Measurements from ENCODE around the gene COX7A2.
A peak's percentile ranks its signal among the peaks of the same experiment; 100 is the strongest.

The COX7A2 gene

DNA sequence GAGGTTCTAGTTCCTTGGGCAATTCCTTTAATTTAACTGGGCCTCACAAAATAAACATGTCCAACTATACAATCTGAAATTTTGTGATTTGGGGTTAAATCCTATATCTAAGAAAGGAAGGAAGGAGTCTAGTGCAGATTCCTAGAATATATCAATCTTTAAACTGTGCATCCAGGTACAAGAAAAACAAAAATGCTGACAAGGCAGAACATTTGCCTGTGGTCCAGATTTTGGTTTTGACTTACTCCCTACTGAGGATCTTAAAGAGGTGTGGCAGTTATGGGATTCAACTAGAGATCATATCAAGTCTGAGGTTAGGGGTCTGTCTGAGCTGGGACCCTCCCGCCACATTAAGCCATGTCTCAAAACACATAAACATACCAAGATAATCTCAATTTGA, 17.7 kb upstream of the COX7A2 start:
- TF ChIP-seq, protein P1, sequence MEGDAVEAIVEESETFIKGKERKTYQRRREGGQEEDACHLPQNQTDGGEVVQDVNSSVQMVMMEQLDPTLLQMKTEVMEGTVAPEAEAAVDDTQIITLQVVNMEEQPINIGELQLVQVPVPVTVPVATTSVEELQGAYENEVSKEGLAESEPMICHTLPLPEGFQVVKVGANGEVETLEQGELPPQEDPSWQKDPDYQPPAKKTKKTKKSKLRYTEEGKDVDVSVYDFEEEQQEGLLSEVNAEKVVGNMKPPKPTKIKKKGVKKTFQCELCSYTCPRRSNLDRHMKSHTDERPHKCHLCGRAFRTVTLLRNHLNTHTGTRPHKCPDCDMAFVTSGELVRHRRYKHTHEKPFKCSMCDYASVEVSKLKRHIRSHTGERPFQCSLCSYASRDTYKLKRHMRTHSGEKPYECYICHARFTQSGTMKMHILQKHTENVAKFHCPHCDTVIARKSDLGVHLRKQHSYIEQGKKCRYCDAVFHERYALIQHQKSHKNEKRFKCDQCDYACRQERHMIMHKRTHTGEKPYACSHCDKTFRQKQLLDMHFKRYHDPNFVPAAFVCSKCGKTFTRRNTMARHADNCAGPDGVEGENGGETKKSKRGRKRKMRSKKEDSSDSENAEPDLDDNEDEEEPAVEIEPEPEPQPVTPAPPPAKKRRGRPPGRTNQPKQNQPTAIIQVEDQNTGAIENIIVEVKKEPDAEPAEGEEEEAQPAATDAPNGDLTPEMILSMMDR (IDR thresholded peaks at IDR 0.05; ENCODE audit: unreplicated experiment in 3 of 3), result no peak
- Mint-ChIP-seq H3K4me1 (no peaks in the 10 kb centered on the region), H3K27ac (no peak overlapping the region), H3K36me3 (ENCODE audit: low read depth) (peaks cover 34% of the 10 kb centered on the region), H3K4me3 (no peak overlapping the region), H3K27me3 (ENCODE audit: low read depth) (no peaks in the 10 kb centered on the region), H3K9me3 (no peaks in the 10 kb centered on the region)

DNA sequence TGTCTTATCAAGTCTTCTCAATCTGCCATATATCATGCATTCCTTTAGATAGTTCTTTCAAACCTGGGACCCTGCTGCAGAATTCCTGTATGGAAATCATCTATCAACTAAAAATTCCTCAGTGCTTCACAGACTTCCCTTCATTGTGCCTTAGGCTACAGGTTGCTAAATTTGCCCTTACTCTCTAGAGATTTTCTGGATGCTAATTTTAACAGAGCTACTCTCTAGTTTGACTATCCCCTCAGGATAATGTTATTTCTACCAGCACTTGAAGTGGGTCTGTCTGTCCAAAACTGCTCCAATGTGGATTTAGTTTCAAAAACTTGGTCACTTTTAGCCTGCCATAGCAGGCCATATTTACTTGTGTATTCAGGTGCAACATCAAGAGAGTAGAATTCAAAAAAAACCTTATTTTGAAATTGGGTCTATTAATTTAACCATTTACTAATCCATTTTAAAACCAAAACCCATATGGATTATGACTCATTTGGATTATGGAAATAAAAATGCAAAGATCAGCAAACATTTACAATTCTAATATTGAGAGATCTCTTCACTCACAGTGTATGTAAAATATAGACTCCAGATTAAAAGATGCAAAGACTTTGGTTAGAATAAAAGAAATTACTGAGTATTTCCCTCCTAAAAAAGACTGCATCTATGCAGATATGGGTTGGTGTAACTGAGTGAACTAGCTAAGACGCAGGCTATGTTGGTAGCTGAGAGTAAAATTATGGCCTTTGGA, 13.9 kb upstream of the COX7A2 start:
- H3K36me3 Mint-ChIP-seq (ENCODE audit: low read depth), result peaks cover 41% of the 10 kb centered on the region
- no peaks in the 10 kb centered on the region for H3K9me3 Mint-ChIP-seq
- H3K27ac Mint-ChIP-seq, result no peak overlapping the region
- H3K4me1 Mint-ChIP-seq, result no peaks in the 10 kb centered on the region
- no peaks in the 10 kb centered on the region for H3K27me3 Mint-ChIP-seq (ENCODE audit: low read depth)
- TF ChIP-seq, protein P1 (IDR thresholded peaks at IDR 0.05; ENCODE audit: unreplicated experiment in 3 of 3), result no peak
- no peak overlapping the region for H3K4me3 Mint-ChIP-seq

DNA sequence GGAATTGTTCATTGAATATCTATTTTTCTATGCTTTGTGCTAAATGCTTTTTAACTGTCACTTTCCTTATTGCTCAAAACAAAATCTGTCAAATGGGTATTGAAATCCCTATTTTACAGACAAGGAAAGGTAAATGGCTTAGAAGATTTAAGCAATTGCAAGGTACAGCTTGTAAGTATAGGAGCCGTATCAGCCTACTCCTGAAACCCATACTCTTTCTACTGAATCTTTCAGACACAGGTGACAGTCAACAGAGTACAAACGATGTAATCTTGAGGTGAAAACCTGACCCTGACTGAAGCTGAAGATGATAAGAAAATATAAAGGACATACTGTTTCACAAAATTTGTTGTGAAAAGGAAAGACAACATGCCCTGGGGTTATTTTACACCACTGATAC, 7.0 kb upstream of the COX7A2 start:
- Mint-ChIP-seq H3K4me3 (no peak overlapping the region), H3K4me1 (peaks cover 11% of the 10 kb centered on the region), H3K27me3 (ENCODE audit: low read depth) (no peaks in the 10 kb centered on the region), H3K36me3 (ENCODE audit: low read depth) (peaks cover 9% of the 10 kb centered on the region), H3K27ac (no peak overlapping the region), H3K9me3 (no peaks in the 10 kb centered on the region)
- TF ChIP-seq, protein P1 (IDR thresholded peaks at IDR 0.05; ENCODE audit: unreplicated experiment in 3 of 3), result no peak

DNA sequence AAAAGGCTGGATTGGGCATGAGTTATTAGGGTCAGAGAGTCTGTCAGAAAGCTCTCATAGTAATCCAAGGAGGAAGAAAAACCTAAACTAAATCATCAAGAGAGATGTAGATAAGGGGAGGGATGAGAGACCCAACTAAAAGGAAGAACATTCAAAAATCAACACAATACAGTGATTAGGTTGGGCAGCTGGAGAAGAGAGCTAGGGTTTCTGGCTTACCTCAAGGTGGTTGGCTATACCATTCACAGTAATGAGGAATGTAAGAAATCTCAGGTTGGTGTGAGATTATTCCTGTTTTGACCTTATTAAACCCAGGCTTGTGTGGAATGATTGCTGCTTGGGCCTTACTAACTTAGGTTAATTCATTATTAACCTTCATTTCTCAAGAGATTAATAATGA, 6.2 kb upstream of the COX7A2 start:
- no peaks in the 10 kb centered on the region for H3K27me3 Mint-ChIP-seq (ENCODE audit: low read depth)
- TF ChIP-seq, protein P1 (IDR thresholded peaks at IDR 0.05; ENCODE audit: unreplicated experiment in 3 of 3), result no peak
- H3K4me1 Mint-ChIP-seq, result peaks cover 13% of the 10 kb centered on the region
- H3K36me3 Mint-ChIP-seq (ENCODE audit: low read depth), result peaks cover 7% of the 10 kb centered on the region
- no peak overlapping the region for H3K4me3 Mint-ChIP-seq
- no peak overlapping the region for H3K27ac Mint-ChIP-seq
- H3K9me3 Mint-ChIP-seq, result no peaks in the 10 kb centered on the region

DNA sequence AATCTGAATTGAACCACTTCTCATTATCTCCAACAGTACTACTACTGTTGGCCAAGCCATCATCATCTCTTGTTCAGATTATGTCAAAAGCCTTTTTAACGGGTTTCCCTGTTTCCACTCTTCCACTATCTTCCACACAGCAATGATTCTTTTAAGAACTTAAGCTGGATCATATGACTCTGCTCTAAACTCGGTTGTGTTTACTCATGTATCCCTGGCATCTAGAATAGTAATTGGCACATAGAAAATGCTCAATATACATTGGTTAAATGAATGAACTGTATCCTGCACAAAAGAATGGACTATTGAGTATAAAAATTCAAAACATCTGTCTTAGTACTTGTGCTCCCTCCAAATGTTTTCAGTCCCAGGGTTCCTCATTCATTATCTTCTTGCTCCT, 2.8 kb upstream of the COX7A2 start:
- H3K27me3 Mint-ChIP-seq (ENCODE audit: low read depth), result no peaks in the 10 kb centered on the region
- peaks cover 24% of the 10 kb centered on the region for H3K4me1 Mint-ChIP-seq
- no peaks in the 10 kb centered on the region for H3K9me3 Mint-ChIP-seq
- peak overlapping the region; percentile 50 to 67 (median 63) for H3K27ac Mint-ChIP-seq
- H3K36me3 Mint-ChIP-seq (ENCODE audit: low read depth), result peaks cover 9% of the 10 kb centered on the region
- TF ChIP-seq, protein P1 (IDR thresholded peaks at IDR 0.05; ENCODE audit: unreplicated experiment in 3 of 3), result no peak
- peak overlapping the region; percentile 53 to 75 (median 73) for H3K4me3 Mint-ChIP-seq

DNA sequence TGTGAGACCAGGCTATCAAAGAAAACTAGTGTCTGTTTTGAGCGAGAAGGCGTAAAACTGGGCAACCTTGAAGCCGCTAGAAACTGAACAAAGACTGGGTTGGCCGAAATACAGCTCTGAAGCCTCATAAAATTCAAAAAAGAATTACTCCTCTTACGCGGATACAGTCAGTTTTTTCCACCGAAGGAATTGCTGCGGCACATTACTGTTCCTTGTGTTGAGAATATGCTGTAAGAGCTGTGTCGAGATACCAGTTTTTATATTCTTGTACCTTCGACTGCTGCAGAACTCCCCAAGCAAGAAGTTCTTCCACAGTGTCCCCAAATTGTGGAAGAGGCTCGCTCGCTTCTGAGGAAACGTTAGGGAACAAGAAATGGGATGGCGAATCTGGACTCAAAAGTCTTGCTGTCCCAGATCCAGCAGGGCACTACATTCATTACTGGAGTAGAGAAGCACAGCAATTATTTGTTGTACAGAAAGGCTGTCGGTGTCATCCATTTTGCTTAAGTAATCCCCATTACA, 523 bp upstream of the COX7A2 start:
- Mint-ChIP-seq H3K36me3 (ENCODE audit: low read depth) (peaks cover 29% of the 10 kb centered on the region), H3K27ac (peak overlapping the region; percentile 99), H3K27me3 (ENCODE audit: low read depth) (no peaks in the 10 kb centered on the region), H3K4me1 (peaks cover 32% of the 10 kb centered on the region), H3K4me3 (peak overlapping the region; percentile 98 to 100 (median 98)), H3K9me3 (no peaks in the 10 kb centered on the region)
- TF ChIP-seq, protein P1 (IDR thresholded peaks at IDR 0.05; ENCODE audit: unreplicated experiment in 3 of 3), result no peak
